ENCODE measurements around the gene GNA14. TPM values are rescaled to one million over a fixed set of nuclear protein-coding genes. Genes with fewer than 3 reads are reported as not detected.

Gene GNA14
- total RNA-seq, 1 experiment from 2014 or later = 0.25 TPM

GRCh38 chr9:77456829-77457437, 191.2 kb downstream of the GNA14 start:
- peak overlapping the region; percentile 90 for H2AFZ ChIP-seq (ENCODE audit: low read depth, low read length, poor library complexity, severe bottlenecking)
- BruUV-seq (replicated peaks) = no TSS peak
- H3K9ac ChIP-seq (ENCODE audit: low read length) = no peak overlapping the region
- POLR2A ChIA-PET = no interaction called here
- H3K9me2 ChIP-seq (ENCODE audit: insufficient read depth) = no peaks in the 10 kb centered on the region
- intact Hi-C loops (cut with micrococcal nuclease) = loop anchor here (5.0 to 10.0 kb wide), 2 partner anchors 190 to 578 kb away; partner anchors contain the start of genes GNA14 and GNAQ
- peaks cover 0 to 10% of the 10 kb centered on the region in 2 experiments; a peak in 2 of 4 replicates for H3K4me1 ChIP-seq (ENCODE audit: control insufficient read depth in 1 of 2, insufficient read depth in 2 of 2, low read length in 2 of 2)
- no peak overlapping the region for H3K4me3 ChIP-seq (replicated peaks in 1 of 2; ENCODE audit: low read depth in 1 of 2, low read length in 2 of 2)
- ATAC-seq (peak; percentile 78), DNase-seq (ENCODE audit: low read depth, low spot score) (peak; percentile 89)
- RAD21 ChIA-PET (ENCODE audit: low non-redundant PET in 1 of 2, low total read pairs in 2 of 2, uncharacterized antibody in 2 of 2, unreplicated experiment in 2 of 2) = interaction anchor here in 1 of 2 experiments (0.6 kb wide), 1 partner anchor 173 kb away, joined by 8 read pairs; no protein-coding TSS in a partner anchor
- CTCF ChIA-PET = interaction anchor here (0.8 to 3.5 kb wide), 20 partner anchors 10 to 665 kb away, joined by 3 to 25 read pairs (median 5); no protein-coding TSS in a partner anchor
- no peak overlapping the region for H3K27ac ChIP-seq (ENCODE audit: low read depth, low read length)
- no peaks in the 10 kb centered on the region for H3K27me3 ChIP-seq (ENCODE audit: insufficient read depth, low read length)
- no peaks in the 10 kb centered on the region for H3K79me2 ChIP-seq (ENCODE audit: insufficient read depth, low read length)
- H3K9me3 ChIP-seq (ENCODE audit: control insufficient read depth in 1 of 2, insufficient read depth in 1 of 2, low read depth in 1 of 2, low read length in 2 of 2) = no peaks in the 10 kb centered on the region
- peak overlapping the region; percentile 20; the same call in 1 of the 2 replicates for H3K4me2 ChIP-seq (ENCODE audit: low read length)
- H3K36me3 ChIP-seq (ENCODE audit: control insufficient read depth in 1 of 2, insufficient read depth in 2 of 2, low read length in 2 of 2) = no peaks in the 10 kb centered on the region
- H4K20me1 ChIP-seq (ENCODE audit: insufficient read depth) = no peaks in the 10 kb centered on the region
- TF ChIP-seq REST (IDR thresholded peaks at IDR 0.05; ENCODE audit: low read depth) = no peak
- no peak for TF ChIP-seq TCF7L2 (IDR thresholded peaks at IDR 0.05; ENCODE audit: borderline replicate concordance, extremely low read depth, insufficient read depth, insufficient read length)
- peak; percentile 59 to 91 (median 87) for TF ChIP-seq CTCF (IDR thresholded peaks at IDR 0.05 in 2 of 3, conservative IDR thresholded peaks at IDR 0.05 in 1 of 3; ENCODE audit: borderline replicate concordance in 1 of 3, insufficient read depth in 1 of 3, low read depth in 2 of 3, low read length in 2 of 3)
- no peak for TF ChIP-seq SP1 (IDR thresholded peaks at IDR 0.05; ENCODE audit: low read depth)
- TF ChIP-seq EZH2phosphoT487 (IDR thresholded peaks at IDR 0.05; ENCODE audit: borderline replicate concordance) = no peak
- no peak for TF ChIP-seq CEBPB (IDR thresholded peaks at IDR 0.05; ENCODE audit: low read depth)
- TF ChIP-seq JUND (IDR thresholded peaks at IDR 0.05) = peak; percentile 23; the same call in 1 of the 2 replicates
- TF ChIP-seq RAD21 (IDR thresholded peaks at IDR 0.05; ENCODE audit: low read depth) = peak; percentile 47
- TF ChIP-seq SRF (IDR thresholded peaks at IDR 0.05; ENCODE audit: low read depth) = peak; percentile 35; the same call in 1 of the 2 replicates
- TF ChIP-seq CBX3 (IDR thresholded peaks at IDR 0.05; ENCODE audit: low read depth) = no peak
- no peak for TF ChIP-seq MAX (IDR thresholded peaks at IDR 0.05)
- TF ChIP-seq EZH2 (IDR thresholded peaks at IDR 0.05) = no peak
- no peak for TF ChIP-seq ZNF274 (IDR thresholded peaks at IDR 0.05; ENCODE audit: low read depth, low read length)
- TF ChIP-seq POLR2AphosphoS5 (IDR thresholded peaks at IDR 0.05; ENCODE audit: low read depth, low read length) = no peak
- TF ChIP-seq FOSL1 (IDR thresholded peaks at IDR 0.05; ENCODE audit: low read depth) = no peak
- no peak for TF ChIP-seq YY1 (IDR thresholded peaks at IDR 0.05; ENCODE audit: extremely low read depth, insufficient replicate concordance, low read depth, low read length)
- no peak for TF ChIP-seq POLR2A (IDR thresholded peaks at IDR 0.05; ENCODE audit: borderline replicate concordance, extremely low read depth, insufficient read depth, insufficient read length)
- no peak for TF ChIP-seq ZBTB33 (IDR thresholded peaks at IDR 0.05; ENCODE audit: extremely low read depth, insufficient replicate concordance, low read length)
- no peak for TF ChIP-seq SIN3A (IDR thresholded peaks at IDR 0.05; ENCODE audit: low read depth)
- TF ChIP-seq ELF1 (IDR thresholded peaks at IDR 0.05; ENCODE audit: borderline replicate concordance, low read depth) = no peak
